GM12873 (cell line): ENCODE results near the gene DNASE1.

Experiments used
- TF ChIP-seq, protein P1 (sequence below): IDR thresholded peaks from 2 replicates; pipeline ENCODE4 v1.5.1; 2012; ENCODE audit warnings: low read depth, mild to moderate bottlenecking, moderate library complexity, low read length, control low read depth; ENCODE audit not compliant: insufficient read depth; ENCODE audit errors: missing control alignments

DNASE1 gene

DNA sequence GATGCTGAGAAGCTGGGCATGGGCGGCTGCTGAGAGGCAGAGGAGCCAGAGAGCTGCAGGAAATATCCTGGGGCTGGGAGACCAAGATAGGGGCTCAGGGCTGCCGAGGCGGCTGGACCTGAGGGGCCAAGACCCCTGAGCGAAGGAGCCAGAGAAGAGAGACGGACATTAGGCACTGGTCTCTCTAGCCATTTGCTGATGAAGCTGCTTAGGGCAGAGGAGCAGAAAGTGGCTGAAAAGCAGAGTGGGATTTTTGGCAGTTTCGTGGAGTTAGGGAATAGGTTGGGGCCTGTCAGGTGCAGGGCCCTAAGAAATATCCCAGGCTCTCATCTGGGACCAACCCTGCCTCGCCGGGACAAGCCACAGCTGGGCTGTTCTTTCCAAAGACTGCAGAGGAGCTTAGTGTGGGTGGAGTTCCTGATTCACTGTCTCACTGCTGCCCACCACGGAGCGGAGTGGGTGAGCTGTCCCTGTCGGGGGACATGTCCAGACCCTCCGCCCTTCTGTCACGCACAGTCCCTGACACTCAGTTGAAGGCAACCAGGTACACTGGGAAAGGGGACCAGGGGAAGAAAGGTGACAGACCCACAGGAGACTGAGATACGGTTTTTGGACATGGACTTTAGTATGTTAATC lies 11.3 kb upstream of the DNASE1 start:
- TF ChIP-seq, protein P1, sequence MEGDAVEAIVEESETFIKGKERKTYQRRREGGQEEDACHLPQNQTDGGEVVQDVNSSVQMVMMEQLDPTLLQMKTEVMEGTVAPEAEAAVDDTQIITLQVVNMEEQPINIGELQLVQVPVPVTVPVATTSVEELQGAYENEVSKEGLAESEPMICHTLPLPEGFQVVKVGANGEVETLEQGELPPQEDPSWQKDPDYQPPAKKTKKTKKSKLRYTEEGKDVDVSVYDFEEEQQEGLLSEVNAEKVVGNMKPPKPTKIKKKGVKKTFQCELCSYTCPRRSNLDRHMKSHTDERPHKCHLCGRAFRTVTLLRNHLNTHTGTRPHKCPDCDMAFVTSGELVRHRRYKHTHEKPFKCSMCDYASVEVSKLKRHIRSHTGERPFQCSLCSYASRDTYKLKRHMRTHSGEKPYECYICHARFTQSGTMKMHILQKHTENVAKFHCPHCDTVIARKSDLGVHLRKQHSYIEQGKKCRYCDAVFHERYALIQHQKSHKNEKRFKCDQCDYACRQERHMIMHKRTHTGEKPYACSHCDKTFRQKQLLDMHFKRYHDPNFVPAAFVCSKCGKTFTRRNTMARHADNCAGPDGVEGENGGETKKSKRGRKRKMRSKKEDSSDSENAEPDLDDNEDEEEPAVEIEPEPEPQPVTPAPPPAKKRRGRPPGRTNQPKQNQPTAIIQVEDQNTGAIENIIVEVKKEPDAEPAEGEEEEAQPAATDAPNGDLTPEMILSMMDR = no peak

DNA sequence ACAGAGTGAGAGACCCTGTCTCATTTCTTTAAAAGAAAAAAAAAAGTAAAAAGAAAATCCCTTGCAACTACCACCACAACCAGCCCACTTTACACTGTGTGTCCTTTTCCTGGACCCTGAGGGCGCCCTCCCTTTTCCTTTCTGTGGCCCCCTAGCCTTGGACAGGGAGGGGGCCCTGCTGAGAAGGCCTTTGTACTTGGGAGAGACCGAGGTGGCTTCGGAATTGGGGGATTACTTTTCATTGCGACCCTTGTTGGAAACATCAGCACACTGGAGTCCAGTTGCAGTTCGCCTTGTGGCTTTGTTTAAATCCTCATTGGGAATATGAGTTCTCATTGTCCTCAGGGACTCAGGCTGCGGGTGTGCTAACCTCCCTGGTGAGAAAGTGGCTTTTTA lies 9.4 kb upstream of the DNASE1 start:
- TF ChIP-seq, protein P1 = no peak

DNA sequence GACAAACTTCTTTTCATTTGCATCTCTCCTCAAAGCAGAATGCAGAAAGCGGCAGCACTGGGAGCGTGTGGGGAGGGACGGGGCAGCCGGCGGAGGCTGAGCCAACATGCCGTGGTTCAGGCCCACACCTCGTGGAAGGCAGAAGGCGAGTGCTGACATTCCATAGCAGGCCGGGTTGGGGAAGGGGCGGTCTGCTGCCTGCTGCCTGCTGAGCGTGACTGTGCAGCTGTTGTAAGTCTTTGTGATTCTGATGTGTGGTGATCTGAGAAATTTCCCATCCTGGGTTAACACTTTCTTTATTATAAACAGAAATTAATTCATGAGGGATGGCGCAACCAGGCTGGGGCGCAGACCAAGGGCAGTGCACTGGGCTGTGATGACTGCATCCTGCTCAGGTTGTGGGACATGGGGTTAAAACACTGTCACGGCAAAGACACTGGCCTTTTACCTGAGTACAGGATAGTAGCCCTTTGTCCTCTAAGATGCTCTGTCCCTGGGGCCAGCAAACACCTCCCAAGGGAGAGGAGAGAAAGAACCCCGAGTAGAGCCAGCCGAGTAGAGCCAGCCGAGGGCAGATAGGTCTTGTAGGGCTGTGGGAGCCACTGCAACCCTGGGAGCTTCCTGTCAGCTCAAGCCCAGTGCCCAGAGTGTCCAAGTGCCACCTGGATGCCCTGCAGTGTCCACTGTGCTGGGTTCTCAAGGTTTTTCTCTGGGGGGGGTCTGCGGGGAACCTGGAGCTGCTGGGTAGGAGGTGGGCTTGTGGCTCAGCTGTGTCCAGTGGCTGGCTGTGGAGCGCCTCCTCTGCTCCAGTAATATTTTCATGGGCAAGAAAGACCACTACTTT lies 8.8 kb upstream of the DNASE1 start:
- TF ChIP-seq, protein P1 = no peak

DNA sequence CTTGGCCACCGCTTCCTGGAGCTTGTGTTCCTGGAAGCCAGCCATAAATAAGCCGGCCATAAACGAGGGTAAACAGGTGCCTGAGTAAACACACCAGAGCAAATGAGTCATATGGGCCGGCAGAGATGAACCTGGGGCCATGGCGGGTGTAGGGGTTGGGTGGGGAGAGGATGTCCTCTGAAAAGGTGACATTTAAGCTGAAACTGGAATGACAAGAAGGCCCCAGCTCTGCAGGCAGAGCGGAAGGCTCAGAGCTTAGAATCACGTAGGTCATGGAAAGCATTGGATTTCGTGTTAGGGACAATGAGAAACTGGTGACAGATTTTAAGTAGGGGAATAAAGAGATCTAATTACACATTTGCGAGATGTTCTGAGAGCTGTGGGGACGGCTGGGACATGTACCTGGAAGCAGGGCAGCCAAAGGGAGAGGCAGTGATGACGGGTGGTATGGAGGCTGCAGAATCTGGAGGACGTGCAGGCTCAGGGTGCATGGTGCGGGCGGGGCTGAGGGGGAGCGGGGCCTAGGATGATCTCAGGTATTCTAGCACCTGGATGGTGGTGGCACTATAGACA lies 8.1 kb upstream of the DNASE1 start:
- TF ChIP-seq, protein P1 = no peak

DNA sequence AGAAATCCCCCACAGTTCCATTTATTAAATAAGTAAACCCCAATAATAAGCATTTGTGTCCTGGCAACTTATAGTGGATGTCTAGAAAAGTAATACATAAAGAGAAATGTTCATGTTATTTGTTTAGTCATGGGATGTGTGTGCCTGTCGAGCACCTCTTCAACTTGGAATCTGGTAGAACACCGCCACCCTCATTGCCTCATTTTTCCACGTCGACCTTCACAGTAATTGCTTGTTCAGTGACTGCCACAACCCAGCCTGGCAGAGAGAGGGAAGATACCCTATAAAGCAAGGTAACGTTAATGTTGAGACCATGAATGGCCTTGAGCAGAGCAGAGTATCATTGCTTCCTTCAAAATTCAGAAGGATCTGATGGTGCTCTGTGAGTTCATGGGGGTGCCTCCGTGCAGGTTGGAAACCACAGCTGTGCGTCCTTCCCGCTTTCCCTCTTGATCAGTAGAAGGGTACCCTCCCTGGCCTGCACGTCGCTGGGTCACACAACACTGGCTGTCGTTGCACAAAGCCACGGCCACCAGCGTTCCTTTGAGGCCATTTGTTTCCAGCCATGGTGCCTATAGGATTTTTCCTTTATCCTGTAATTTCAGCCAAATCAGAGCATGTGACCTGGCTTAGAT lies 3.7 kb upstream of the DNASE1 start:
- TF ChIP-seq, protein P1 = no peak

DNA sequence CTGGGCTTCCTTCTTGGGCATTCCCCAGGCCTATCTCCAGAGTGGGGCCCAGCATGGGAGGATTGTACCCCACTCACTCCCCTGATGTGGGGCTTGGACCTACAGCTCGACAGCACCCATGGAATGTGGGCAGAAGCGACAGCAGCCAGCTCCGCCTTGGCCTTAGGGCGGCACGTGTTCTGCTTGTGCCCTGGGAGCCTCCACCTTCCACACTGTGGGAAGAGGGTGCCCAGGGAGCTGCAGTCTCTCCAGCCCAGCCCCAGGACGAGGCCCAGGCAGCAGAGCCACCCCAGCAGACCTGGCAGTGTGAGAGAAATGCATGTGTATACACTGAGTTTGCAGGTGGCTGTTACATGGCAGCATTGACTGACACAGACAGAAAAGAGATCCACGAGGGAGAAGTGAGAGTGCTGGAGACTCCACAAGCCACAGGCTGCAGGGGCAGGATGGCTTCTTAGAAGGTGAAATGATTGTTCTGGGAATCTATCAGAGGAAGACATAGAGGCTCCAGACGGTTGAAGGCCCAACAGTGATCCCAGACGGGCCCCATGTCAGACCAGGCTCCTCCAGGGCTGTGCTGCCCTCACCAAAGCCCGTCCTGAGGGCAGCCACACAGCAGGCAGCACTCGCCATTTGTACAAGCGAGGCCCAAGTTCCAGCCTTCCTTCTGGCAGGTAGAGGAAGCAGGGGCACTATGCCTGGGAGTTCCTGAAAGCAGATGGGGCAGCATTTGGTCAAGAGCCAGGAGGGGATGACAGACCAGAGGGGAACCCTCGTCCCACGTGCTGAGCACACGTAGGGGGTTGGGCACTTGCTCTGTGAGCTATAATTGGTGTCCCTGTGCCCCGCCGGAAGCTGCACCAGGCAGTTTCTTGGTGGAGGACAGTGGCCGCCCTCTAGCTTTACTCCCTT lies 2.8 kb upstream of the DNASE1 start:
- TF ChIP-seq, protein P1 = no peak
